Measurements from ENCODE around the gene FAM9B. TPM values are rescaled to one million over a fixed set of nuclear protein-coding genes. Genes with fewer than 3 reads are reported as not detected.

The FAM9B gene
- total and polyA plus RNA-seq, 11 donors = not detected

GRCh38 chrX:9038244-9038643 lies 4.3 kb upstream of the FAM9B start:
- TF ChIP-seq POLR2A (IDR thresholded peaks at IDR 0.05) = no peak
- TF ChIP-seq, protein P1, sequence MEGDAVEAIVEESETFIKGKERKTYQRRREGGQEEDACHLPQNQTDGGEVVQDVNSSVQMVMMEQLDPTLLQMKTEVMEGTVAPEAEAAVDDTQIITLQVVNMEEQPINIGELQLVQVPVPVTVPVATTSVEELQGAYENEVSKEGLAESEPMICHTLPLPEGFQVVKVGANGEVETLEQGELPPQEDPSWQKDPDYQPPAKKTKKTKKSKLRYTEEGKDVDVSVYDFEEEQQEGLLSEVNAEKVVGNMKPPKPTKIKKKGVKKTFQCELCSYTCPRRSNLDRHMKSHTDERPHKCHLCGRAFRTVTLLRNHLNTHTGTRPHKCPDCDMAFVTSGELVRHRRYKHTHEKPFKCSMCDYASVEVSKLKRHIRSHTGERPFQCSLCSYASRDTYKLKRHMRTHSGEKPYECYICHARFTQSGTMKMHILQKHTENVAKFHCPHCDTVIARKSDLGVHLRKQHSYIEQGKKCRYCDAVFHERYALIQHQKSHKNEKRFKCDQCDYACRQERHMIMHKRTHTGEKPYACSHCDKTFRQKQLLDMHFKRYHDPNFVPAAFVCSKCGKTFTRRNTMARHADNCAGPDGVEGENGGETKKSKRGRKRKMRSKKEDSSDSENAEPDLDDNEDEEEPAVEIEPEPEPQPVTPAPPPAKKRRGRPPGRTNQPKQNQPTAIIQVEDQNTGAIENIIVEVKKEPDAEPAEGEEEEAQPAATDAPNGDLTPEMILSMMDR (IDR thresholded peaks at IDR 0.05) = no peak
- DNase-seq = no peak
- Histone ChIP-seq H3K9me3 (peaks cover 0 to 16% (median 0%) of the 10 kb centered on the region in 12 donors), H3K4me3 (no peak overlapping the region), H3K36me3 (no peaks in the 10 kb centered on the region), H3K27ac (no peak overlapping the region), H3K27me3 (no peaks in the 10 kb centered on the region), H3K4me1 (no peaks in the 10 kb centered on the region)
- ATAC-seq = no peak
- 71 to 86% (median 81%) methylated on average over 4 of the region's 4 CpGs for WGBS, 4 donors
- intact Hi-C loops (cut with DNase I) = no loop called here

- no peaks in the 10 kb centered on the region for H3K4me1 ChIP-seq
- ATAC-seq = no peak
- H3K27me3 ChIP-seq = no peaks in the 10 kb centered on the region
- WGBS, 4 donors = 78 to 85% (median 79%) methylated on average over 4 of the region's 4 CpGs
- no peaks in the 10 kb centered on the region for H3K36me3 ChIP-seq
- peaks cover 0 to 9% (median 0%) of the 10 kb centered on the region in 12 donors for H3K9me3 ChIP-seq
- no peak overlapping the region for H3K27ac ChIP-seq
- TF ChIP-seq, protein P1 (IDR thresholded peaks at IDR 0.05) = no peak
- TF ChIP-seq POLR2A (IDR thresholded peaks at IDR 0.05) = no peak
- intact Hi-C loops (cut with DNase I) = no loop called here
- no peak for DNase-seq
- H3K4me3 ChIP-seq = no peak overlapping the region
Measured at GRCh38 chrX:9037296-9037695, 3.4 kb upstream of the FAM9B start.

DNA sequence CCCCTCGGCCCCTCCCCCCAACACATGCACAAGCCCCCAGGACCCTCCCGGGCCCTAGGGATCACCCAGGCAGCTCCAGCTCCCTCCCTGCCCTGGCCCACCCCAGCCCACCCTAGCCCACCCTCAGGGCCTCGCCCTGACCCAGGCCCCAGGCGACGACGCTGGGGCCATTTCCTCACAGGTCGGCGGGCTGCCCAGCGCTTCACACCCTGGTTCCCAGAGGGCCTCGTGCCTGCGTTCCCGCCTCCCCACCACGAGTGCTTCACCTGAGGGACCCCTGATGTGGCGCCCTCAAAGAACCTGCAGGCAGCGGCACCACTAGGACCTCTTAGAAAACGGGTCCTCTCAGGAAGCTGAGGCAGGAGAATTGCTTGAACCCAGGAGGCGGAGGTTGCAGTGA lies 341 bp downstream of the FAM9B start:
- H3K4me1 ChIP-seq = no peaks in the 10 kb centered on the region
- intact Hi-C loops (cut with DNase I) = no loop called here
- WGBS, 4 donors = 91 to 97% (median 95%) methylated on average over 8 to 17 of the region's 17 CpGs
- no peak overlapping the region for H3K27ac ChIP-seq
- no peaks in the 10 kb centered on the region for H3K27me3 ChIP-seq
- TF ChIP-seq, protein P1 (IDR thresholded peaks at IDR 0.05) = no peak
- TF ChIP-seq POLR2A (IDR thresholded peaks at IDR 0.05) = no peak
- no peak overlapping the region for H3K4me3 ChIP-seq
- no peaks in the 10 kb centered on the region for H3K9me3 ChIP-seq
- DNase-seq (no peak), ATAC-seq (no peak)
- H3K36me3 ChIP-seq = no peaks in the 10 kb centered on the region

DNA sequence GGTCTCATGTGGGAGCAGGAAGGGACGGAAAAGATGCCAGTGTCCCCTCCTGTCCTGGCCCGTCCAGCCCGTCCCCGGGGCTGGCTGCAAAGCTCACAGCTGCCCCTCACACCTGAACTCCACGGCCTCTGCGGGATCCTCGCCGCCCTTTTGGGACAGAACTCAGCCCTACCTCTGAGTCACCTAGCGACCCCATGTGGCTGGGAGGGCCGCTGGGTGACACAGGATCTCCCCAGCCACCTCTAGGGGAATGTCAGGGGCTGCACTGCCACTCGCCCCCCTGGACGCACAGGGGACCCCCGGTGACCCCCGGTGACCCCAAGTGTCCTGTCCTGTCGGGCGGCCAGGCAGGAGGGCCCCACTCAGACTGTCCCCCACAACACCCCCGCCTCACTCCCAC lies 748 bp downstream of the FAM9B start:
- H3K4me3 ChIP-seq = no peak overlapping the region
- WGBS, 4 donors = 89 to 97% (median 93%) methylated on average over 9 to 17 of the region's 17 CpGs
- H3K9me3 ChIP-seq = no peaks in the 10 kb centered on the region
- H3K4me1 ChIP-seq = no peaks in the 10 kb centered on the region
- H3K27me3 ChIP-seq = no peaks in the 10 kb centered on the region
- intact Hi-C loops (cut with DNase I) = no loop called here
- H3K36me3 ChIP-seq = no peaks in the 10 kb centered on the region
- no peak for ATAC-seq
- no peak overlapping the region for H3K27ac ChIP-seq
- DNase-seq = no peak
- TF ChIP-seq POLR2A (IDR thresholded peaks at IDR 0.05) = no peak

- Histone ChIP-seq H3K4me3 (no peak overlapping the region), H3K27ac (no peak overlapping the region), H3K27me3 (peaks cover 0 to 3% (median 0%) of the 10 kb centered on the region in 9 donors), H3K36me3 (no peaks in the 10 kb centered on the region), H3K9me3 (no peaks in the 10 kb centered on the region), H3K4me1 (no peaks in the 10 kb centered on the region)
- intact Hi-C loops (cut with DNase I) = no loop called here
- WGBS, 4 donors = 66 to 79% (median 77%) methylated on average over 2 of the region's 2 CpGs
- DNase-seq (no peak), ATAC-seq (no peak)
- TF ChIP-seq POLR2A (IDR thresholded peaks at IDR 0.05) = no peak
- TF ChIP-seq, protein P1 (IDR thresholded peaks at IDR 0.05) = no peak
Measured at GRCh38 chrX:9023293-9023692, 10.6 kb downstream of the FAM9B start.
